ENCODE data around the gene ARMH4.

ARMH4 gene

GRCh38 chr14:58055497-58056010, 96.5 kb downstream of the ARMH4 start:
- DNase-seq (ENCODE audit: low read depth, low spot score), result no peak

- DNase-seq (ENCODE audit: low read depth, low spot score), result no peak
These were observed 97.9 kb downstream of the ARMH4 start for GRCh38 chr14:58054100-58054499.

GRCh38 chr14:58048219-58048618, 103.8 kb downstream of the ARMH4 start:
- no peak for DNase-seq (ENCODE audit: low read depth, low spot score)

GRCh38 chr14:58027904-58028303, 124.1 kb downstream of the ARMH4 start:
- DNase-seq (ENCODE audit: low read depth, low spot score), result no peak

DNA sequence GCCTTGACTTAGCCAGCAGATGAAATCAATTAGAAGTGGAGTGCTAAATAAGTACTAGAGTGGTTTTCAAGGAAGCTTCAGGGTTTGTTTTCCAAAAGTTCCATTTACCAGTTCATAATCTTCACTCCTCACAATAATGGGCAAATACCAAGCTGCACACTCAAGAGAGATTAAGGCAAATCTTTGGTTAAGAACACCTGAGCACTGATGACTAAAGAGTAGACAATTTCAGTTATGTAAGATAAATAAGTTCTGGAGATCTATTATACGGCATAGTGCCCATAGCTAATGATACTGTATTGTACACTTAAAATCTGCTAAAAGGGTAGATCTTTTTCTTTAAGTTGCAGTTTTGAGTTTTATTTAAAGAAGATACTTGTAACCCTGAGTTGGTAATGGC, 125.0 kb downstream of the ARMH4 start:
- no peak for DNase-seq (ENCODE audit: low read depth, low spot score)

DNA sequence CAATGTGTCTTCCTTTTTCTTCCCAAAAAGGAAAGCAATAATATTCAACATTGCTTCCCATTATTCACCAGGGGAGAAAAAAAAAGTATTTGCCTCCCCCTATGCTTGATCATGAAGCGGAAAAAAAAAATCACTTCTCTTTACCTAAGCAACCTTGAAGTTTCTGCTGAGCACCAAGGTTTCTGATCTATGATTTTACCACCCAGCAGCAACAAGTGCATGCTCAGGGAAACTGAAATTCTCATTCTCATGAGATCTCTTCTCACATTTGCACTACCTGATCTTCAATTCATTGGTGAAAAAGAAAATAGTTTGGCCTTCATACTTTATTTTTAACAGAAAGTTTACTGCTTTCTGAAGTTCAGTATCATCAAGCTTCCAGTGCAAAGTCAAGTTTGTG, 125.8 kb downstream of the ARMH4 start:
- DNase-seq (ENCODE audit: low read depth, low spot score), result no peak

GRCh38 chr14:58014778-58015177, 137.2 kb downstream of the ARMH4 start:
- DNase-seq (ENCODE audit: low read depth, low spot score), result no peak

DNA sequence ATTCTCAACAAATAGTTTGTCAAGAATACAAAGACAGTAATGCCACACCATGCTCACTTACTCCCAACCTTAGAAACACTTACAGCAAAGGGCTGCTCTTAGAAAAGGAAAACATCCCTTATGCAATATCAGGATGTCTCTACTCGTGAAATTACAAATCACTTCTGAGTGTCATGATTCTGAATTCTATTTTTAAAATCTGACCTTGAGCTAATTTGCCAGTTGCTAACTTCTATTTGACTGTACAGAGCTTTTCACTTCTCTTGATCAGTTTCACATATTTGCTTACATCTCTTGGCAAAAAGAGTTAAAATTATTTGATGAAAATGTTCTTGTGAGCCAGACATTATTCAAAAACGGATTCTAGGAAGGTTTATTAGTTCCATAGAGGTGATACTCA, 149.4 kb downstream of the ARMH4 start:
- no peak for DNase-seq (ENCODE audit: low read depth, low spot score)

- DNase-seq (ENCODE audit: low read depth, low spot score), result no peak
These were observed 152.0 kb downstream of the ARMH4 start for GRCh38 chr14:57999979-58000378.

GRCh38 chr14:57999471-57999870, 152.5 kb downstream of the ARMH4 start:
- no peak for DNase-seq (ENCODE audit: low read depth, low spot score)

DNA sequence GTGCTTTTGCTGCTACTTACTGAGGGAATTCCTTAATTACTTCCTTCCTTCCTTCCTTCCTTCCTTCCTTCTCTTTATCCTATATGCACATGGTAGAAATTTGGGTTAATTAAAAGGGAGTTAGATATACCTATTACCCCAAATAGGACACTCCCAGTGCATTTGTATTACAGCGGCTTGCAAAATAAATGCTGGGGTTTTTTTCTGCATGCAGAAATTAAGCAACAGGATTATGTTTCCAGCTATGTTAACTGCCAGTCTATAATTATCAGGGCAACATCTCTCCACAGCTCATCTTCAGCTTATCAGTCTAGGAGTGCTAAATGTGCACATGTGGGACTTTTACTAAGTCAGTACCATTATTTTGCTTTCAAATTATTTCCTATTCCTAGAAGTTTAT, 153.2 kb downstream of the ARMH4 start:
- no peak for DNase-seq (ENCODE audit: low read depth, low spot score)

GRCh38 chr14:57991353-57991752, 160.7 kb downstream of the ARMH4 start:
- DNase-seq (ENCODE audit: low read depth, low spot score), result no peak

DNA sequence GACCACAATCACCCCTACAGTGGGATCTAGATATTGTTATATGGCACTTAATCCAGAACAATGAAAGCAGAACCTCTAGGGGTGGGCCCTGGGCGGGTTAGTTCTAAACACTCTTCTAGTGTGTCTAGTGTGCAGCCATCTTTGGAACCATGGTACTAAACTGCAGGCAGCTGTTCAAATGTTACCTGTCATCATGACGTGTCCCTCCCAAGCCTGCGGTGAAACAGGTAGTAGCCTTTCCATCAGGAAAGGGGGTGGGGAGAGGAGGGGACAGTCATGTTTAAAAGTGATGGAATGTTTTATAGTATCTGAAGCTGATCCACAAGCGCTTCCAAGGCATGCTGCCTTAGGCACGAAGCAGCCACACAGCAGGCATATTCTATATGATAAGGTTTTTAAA, 163.6 kb downstream of the ARMH4 start:
- DNase-seq (ENCODE audit: low read depth, low spot score), result no peak

DNA sequence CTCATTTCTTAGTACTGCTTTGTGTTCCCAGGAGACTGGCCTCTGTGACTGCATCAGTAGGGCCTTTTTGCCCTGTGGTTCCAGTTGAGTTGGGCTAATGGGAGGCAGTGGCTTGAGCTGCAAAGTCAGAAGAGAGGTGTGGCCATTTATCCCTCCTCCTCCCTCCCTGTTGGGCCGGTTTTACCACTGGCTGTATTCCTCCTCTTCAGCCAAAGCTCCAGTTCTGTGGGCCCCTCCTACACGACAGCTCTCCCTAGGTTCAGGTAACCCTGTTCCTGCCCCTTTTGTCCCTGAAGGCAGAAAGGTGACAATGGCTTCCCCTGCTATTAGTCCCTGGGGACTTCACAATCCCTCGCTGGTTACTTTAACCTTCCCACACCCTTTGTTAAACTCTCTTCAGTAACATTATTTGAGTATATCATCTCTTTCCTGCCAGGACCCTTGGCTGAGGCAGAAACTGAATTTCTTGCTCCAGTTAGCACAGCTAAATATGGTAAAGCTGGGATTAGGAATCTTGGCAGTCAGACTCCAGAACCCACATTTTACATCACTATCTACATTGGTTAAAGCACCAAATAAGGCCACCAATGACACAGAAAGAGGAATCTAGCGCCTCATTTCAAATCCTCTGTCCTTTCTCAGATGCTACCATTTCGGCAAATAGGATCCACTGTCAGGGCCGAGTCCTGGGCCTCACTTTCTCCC, 164.3 kb downstream of the ARMH4 start:
- DNase-seq (ENCODE audit: low read depth, low spot score), result peak; percentile 77

DNA sequence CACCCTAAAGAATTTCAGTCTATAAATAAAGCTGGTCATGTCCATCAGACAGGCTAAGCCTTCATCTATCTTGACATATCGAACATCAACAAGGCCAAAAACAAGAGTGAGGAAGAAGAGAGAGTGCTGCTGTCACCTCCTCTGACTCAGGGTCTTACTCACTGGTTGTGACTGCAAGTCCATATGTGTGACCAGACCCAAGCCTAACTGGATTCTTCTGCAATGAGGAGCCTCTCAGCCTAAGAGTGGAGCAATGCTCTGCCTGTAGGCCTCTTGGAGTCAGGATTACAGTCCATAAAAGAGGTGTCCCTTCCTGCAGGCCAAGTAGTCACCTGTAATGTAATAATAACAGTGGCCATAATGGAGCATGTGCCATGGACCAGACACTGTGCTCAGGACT, 165.0 kb downstream of the ARMH4 start:
- DNase-seq (ENCODE audit: low read depth, low spot score), result no peak

- peak; percentile 21 for DNase-seq (ENCODE audit: low read depth, low spot score)
These were observed 169.0 kb downstream of the ARMH4 start for GRCh38 chr14:57982804-57983634.

DNA sequence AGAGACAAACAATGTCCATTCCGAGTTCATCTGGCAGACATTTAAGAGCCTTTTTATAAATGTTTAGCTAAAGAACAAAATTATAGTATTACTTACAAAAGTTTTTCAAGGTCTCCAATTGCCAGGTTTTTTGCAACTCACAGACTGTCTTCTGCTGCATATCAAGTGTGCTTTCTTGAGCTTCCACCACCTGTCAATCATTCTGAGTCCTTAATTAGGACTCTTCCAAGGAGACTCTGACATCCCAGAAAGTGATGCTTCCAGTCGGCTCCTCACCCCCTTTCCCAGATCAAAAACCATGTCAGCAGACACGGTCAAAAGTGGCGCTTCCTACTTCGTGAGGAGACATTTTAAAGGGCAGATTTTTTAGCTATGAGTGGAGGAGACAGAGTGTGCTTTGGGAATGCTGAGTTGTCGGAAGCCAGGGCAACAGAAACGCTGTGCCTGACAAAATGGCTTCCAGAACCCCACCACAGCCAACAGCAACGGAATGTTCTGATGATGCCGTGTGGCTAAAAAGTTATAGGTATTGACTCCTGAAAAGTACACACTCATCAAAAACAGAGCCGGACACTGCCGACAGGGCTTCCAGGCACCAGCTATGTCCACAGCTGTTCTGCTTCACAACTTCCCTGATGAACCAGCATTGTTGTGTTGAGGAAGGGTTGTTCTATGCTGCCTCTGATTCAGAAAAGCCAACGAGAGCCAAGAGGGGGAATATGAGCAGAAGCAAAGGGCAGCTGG, 170.0 kb downstream of the ARMH4 start:
- no peak for DNase-seq (ENCODE audit: low read depth, low spot score)

- DNase-seq (ENCODE audit: low read depth, low spot score), result no peak
These were observed 172.5 kb downstream of the ARMH4 start for GRCh38 chr14:57979376-57980048.

GRCh38 chr14:57976701-57977100, 175.3 kb downstream of the ARMH4 start:
- DNase-seq (ENCODE audit: low read depth, low spot score), result no peak

DNA sequence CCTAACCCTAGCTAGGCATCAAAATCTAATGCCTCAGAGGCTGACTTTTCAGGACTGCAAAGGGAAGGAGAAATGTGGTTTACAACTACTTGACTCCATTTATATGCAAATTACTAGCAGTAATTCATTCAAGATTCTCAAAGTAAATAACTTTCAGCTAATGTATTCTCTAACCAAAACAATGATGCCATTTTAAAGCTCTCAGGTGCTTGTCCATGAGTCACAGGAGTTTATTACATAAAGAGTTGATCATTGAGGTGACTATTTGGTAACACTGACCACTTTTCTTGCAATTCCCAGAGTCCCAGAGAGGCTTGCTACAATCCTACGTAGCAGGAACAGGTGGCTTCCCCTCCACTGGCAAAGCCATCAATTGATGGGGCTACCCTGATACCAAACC, 177.1 kb downstream of the ARMH4 start:
- DNase-seq (ENCODE audit: low read depth, low spot score), result no peak

DNA sequence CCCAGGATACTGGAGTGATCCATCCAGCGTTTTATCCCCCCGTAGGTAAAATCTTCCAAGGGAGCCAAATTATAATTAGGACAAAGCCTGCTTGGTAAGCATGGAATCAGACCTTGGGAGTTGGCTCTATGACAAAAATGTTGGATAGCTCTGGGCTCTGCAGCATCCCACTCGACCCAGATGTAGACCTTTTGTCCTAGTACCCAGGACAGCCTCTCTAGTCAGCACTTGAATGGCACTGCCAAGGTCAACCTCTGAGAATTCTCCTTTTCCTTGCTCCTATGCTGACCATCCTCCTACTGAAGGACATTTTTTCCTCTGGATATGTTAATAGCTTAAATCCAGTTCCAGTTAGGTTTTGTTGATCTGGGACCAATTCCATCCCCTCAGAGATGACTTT, 181.4 kb downstream of the ARMH4 start:
- no peak for DNase-seq (ENCODE audit: low read depth, low spot score)

DNA sequence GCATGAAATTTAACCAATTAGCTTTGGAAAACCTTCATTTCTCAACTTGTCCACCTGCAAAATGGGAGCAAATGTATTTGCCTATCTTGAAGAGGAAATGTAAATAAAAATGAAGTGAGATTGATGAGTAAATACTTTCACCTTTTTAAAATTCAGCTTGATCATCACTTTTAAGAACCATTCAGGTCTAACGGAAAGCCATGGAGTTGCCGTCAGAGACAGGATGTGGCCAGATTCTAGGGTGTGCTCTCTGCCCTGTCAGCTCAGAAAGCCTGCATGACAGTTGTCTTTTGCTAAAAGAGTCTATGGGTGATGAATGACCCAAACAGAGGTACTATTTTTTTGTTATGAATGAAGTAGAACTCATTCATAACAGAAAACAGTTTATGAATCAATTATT, 181.8 kb downstream of the ARMH4 start:
- no peak for DNase-seq (ENCODE audit: low read depth, low spot score)

Data from ELF-1 (cell line).